ENCODE results near the gene RAB8B. TPM values are rescaled to one million over a fixed set of nuclear protein-coding genes. Genes with fewer than 3 reads are reported as not detected.
"Not testable (repeated sequence)": the region's sequence is repeated elsewhere in the genome, so short reads cannot be mapped to it uniquely, and the experiment has no call there.

The RAB8B gene
- polyA plus RNA-seq, 4 donors, result 9.8 to 19.6 (median 13.9) TPM

GRCh38 chr15:63231206-63231605 is 41.8 kb downstream of the RAB8B start:
- Histone ChIP-seq H3K4me3 (ENCODE audit: low read depth in 1 of 3, low read length in 3 of 3) (no peak overlapping the region), H3K27ac (ENCODE audit: low read depth in 1 of 3, low read length in 2 of 3) (no peak overlapping the region), H3K9me3 (ENCODE audit: control insufficient read depth in 2 of 2, insufficient read depth in 1 of 2, low read depth in 1 of 2, low read length in 1 of 2) (no peaks in the 10 kb centered on the region), H3K27me3 (ENCODE audit: control insufficient read depth in 3 of 3, insufficient read depth in 3 of 3, low read length in 3 of 3) (no peaks in the 10 kb centered on the region), H3K4me1 (ENCODE audit: control insufficient read depth in 3 of 3, insufficient read depth in 2 of 3, low read depth in 1 of 3, low read length in 2 of 3) (peaks cover 12 to 29% (median 21%) of the 10 kb centered on the region in 3 donors), H3K36me3 (ENCODE audit: control insufficient read depth in 3 of 3, insufficient read depth in 2 of 3, low read depth in 1 of 3, low read length in 3 of 3) (no peaks in the 10 kb centered on the region)
- peak; percentile 57 for FAIRE-seq
- WGBS, 3 donors, result 94 to 97% (median 96%) methylated on average over 3 of the region's 3 CpGs
- no peak for DNase-seq

GRCh38 chr15:63231706-63232105 is 42.3 kb downstream of the RAB8B start:
- H3K9me3 ChIP-seq (ENCODE audit: control insufficient read depth in 2 of 2, insufficient read depth in 1 of 2, low read depth in 1 of 2, low read length in 1 of 2), result no peaks in the 10 kb centered on the region
- H3K36me3 ChIP-seq (ENCODE audit: control insufficient read depth in 3 of 3, insufficient read depth in 2 of 3, low read depth in 1 of 3, low read length in 3 of 3), result no peaks in the 10 kb centered on the region
- no peaks in the 10 kb centered on the region for H3K27me3 ChIP-seq (ENCODE audit: control insufficient read depth in 3 of 3, insufficient read depth in 3 of 3, low read length in 3 of 3)
- H3K27ac ChIP-seq (ENCODE audit: low read depth in 1 of 3, low read length in 2 of 3), result peak overlapping the region in 1 of 3 donors; percentile 20
- H3K4me1 ChIP-seq (ENCODE audit: control insufficient read depth in 3 of 3, insufficient read depth in 2 of 3, low read depth in 1 of 3, low read length in 2 of 3), result peaks cover 12 to 29% (median 21%) of the 10 kb centered on the region in 3 donors
- H3K4me3 ChIP-seq (ENCODE audit: low read depth in 1 of 3, low read length in 3 of 3), result no peak overlapping the region
- DNase-seq (no peak), FAIRE-seq (peak; percentile 36)
- WGBS, 3 donors, result 45 to 90% (median 59%) methylated on average over 1 of the region's 1 CpG

- DNase-seq (no peak), FAIRE-seq (peak; percentile 47)
- Histone ChIP-seq H3K9me3 (ENCODE audit: control insufficient read depth in 2 of 2, insufficient read depth in 1 of 2, low read depth in 1 of 2, low read length in 1 of 2) (no peaks in the 10 kb centered on the region), H3K27ac (ENCODE audit: low read depth in 1 of 3, low read length in 2 of 3) (no peak overlapping the region), H3K36me3 (ENCODE audit: control insufficient read depth in 3 of 3, insufficient read depth in 2 of 3, low read depth in 1 of 3, low read length in 3 of 3) (no peaks in the 10 kb centered on the region), H3K4me3 (ENCODE audit: low read depth in 1 of 3, low read length in 3 of 3) (no peak overlapping the region), H3K4me1 (ENCODE audit: control insufficient read depth in 3 of 3, insufficient read depth in 2 of 3, low read depth in 1 of 3, low read length in 2 of 3) (peaks cover 9 to 29% (median 21%) of the 10 kb centered on the region in 3 donors), H3K27me3 (ENCODE audit: control insufficient read depth in 3 of 3, insufficient read depth in 3 of 3, low read length in 3 of 3) (no peaks in the 10 kb centered on the region)
- WGBS, 3 donors, result 51 to 80% (median 59%) methylated on average over 4 of the region's 4 CpGs
Measured at GRCh38 chr15:63232405-63232804, 43.0 kb downstream of the RAB8B start.

- Histone ChIP-seq H3K36me3 (ENCODE audit: control insufficient read depth in 3 of 3, insufficient read depth in 2 of 3, low read depth in 1 of 3, low read length in 3 of 3) (no peaks in the 10 kb centered on the region), H3K4me1 (ENCODE audit: control insufficient read depth in 3 of 3, insufficient read depth in 2 of 3, low read depth in 1 of 3, low read length in 2 of 3) (peaks cover 6 to 28% (median 21%) of the 10 kb centered on the region in 3 donors), H3K27me3 (ENCODE audit: control insufficient read depth in 3 of 3, insufficient read depth in 3 of 3, low read length in 3 of 3) (no peaks in the 10 kb centered on the region), H3K9me3 (ENCODE audit: control insufficient read depth in 2 of 2, insufficient read depth in 1 of 2, low read depth in 1 of 2, low read length in 1 of 2) (no peaks in the 10 kb centered on the region), H3K4me3 (ENCODE audit: low read depth in 1 of 3, low read length in 3 of 3) (no peak overlapping the region), H3K27ac (ENCODE audit: low read depth in 1 of 3, low read length in 2 of 3) (no peak overlapping the region)
- WGBS, 3 donors, result 93 to 95% (median 94%) methylated on average over 5 of the region's 5 CpGs
- peak; percentile 10 for FAIRE-seq
- DNase-seq, result no peak
Measured at GRCh38 chr15:63232943-63233342, 43.5 kb downstream of the RAB8B start.

GRCh38 chr15:63233667-63234423 is 44.4 kb downstream of the RAB8B start:
- FAIRE-seq (peak; percentile 47), DNase-seq (no peak)
- Histone ChIP-seq H3K27me3 (ENCODE audit: control insufficient read depth in 3 of 3, insufficient read depth in 3 of 3, low read length in 3 of 3) (no peaks in the 10 kb centered on the region), H3K27ac (ENCODE audit: low read depth in 1 of 3, low read length in 2 of 3) (peak overlapping the region; percentile 35 to 88 (median 51)), H3K4me3 (ENCODE audit: low read depth in 1 of 3, low read length in 3 of 3) (no peak overlapping the region), H3K36me3 (ENCODE audit: control insufficient read depth in 3 of 3, insufficient read depth in 2 of 3, low read depth in 1 of 3, low read length in 3 of 3) (no peaks in the 10 kb centered on the region), H3K4me1 (ENCODE audit: control insufficient read depth in 3 of 3, insufficient read depth in 2 of 3, low read depth in 1 of 3, low read length in 2 of 3) (peaks cover 6 to 23% (median 21%) of the 10 kb centered on the region in 3 donors), H3K9me3 (ENCODE audit: control insufficient read depth in 2 of 2, insufficient read depth in 1 of 2, low read depth in 1 of 2, low read length in 1 of 2) (no peaks in the 10 kb centered on the region)
- WGBS, 3 donors, result 38 to 45% (median 39%) methylated on average over 5 of the region's 5 CpGs

GRCh38 chr15:63234451-63234870 is 45.1 kb downstream of the RAB8B start:
- Histone ChIP-seq H3K27ac (ENCODE audit: low read depth in 1 of 3, low read length in 2 of 3) (peak overlapping the region in 2 of 3 donors; percentile 51 to 88), H3K4me3 (ENCODE audit: low read depth in 1 of 3, low read length in 3 of 3) (no peak overlapping the region), H3K36me3 (ENCODE audit: control insufficient read depth in 3 of 3, insufficient read depth in 2 of 3, low read depth in 1 of 3, low read length in 3 of 3) (no peaks in the 10 kb centered on the region), H3K9me3 (ENCODE audit: control insufficient read depth in 2 of 2, insufficient read depth in 1 of 2, low read depth in 1 of 2, low read length in 1 of 2) (no peaks in the 10 kb centered on the region), H3K4me1 (ENCODE audit: control insufficient read depth in 3 of 3, insufficient read depth in 2 of 3, low read depth in 1 of 3, low read length in 2 of 3) (peaks cover 6 to 19% (median 15%) of the 10 kb centered on the region in 3 donors), H3K27me3 (ENCODE audit: control insufficient read depth in 3 of 3, insufficient read depth in 3 of 3, low read length in 3 of 3) (no peaks in the 10 kb centered on the region)
- DNase-seq, result peak; percentile 75 to 89
- 6 to 35% (median 17%) methylated on average over 5 of the region's 5 CpGs for WGBS, 3 donors
- FAIRE-seq, result no peak

GRCh38 chr15:63236272-63236671 is 46.9 kb downstream of the RAB8B start:
- Histone ChIP-seq H3K27me3 (ENCODE audit: control insufficient read depth in 3 of 3, insufficient read depth in 3 of 3, low read length in 3 of 3) (no peaks in the 10 kb centered on the region), H3K9me3 (ENCODE audit: control insufficient read depth in 2 of 2, insufficient read depth in 1 of 2, low read depth in 1 of 2, low read length in 1 of 2) (no peaks in the 10 kb centered on the region), H3K27ac (ENCODE audit: low read depth in 1 of 3, low read length in 2 of 3) (no peak overlapping the region), H3K36me3 (ENCODE audit: control insufficient read depth in 3 of 3, insufficient read depth in 2 of 3, low read depth in 1 of 3, low read length in 3 of 3) (peaks cover 0 to 2% (median 0%) of the 10 kb centered on the region in 3 donors), H3K4me3 (ENCODE audit: low read depth in 1 of 3, low read length in 3 of 3) (no peak overlapping the region), H3K4me1 (ENCODE audit: control insufficient read depth in 3 of 3, insufficient read depth in 2 of 3, low read depth in 1 of 3, low read length in 2 of 3) (peaks cover 6 to 21% (median 15%) of the 10 kb centered on the region in 3 donors)
- no peak for DNase-seq
- no peak for FAIRE-seq

- not testable (repeated sequence) for H3K27me3 ChIP-seq (ENCODE audit: control insufficient read depth in 3 of 3, insufficient read depth in 3 of 3, low read length in 3 of 3); H3K4me3 ChIP-seq (ENCODE audit: low read depth in 1 of 3, low read length in 3 of 3); H3K36me3 ChIP-seq (ENCODE audit: control insufficient read depth in 3 of 3, insufficient read depth in 2 of 3, low read depth in 1 of 3, low read length in 3 of 3); H3K9me3 ChIP-seq (ENCODE audit: control insufficient read depth in 2 of 2, insufficient read depth in 1 of 2, low read depth in 1 of 2, low read length in 1 of 2); H3K27ac ChIP-seq (ENCODE audit: low read depth in 1 of 3, low read length in 2 of 3); DNase-seq; FAIRE-seq
- peaks cover 6 to 21% (median 15%) of the 10 kb centered on the region in 3 donors for H3K4me1 ChIP-seq (ENCODE audit: control insufficient read depth in 3 of 3, insufficient read depth in 2 of 3, low read depth in 1 of 3, low read length in 2 of 3)
- 65 to 78% (median 72%) methylated on average over 1 of the region's 1 CpG for WGBS, 3 donors
Measured at GRCh38 chr15:63237086-63237485, 47.7 kb downstream of the RAB8B start.
